HepG2 (cell line): ENCODE results near the gene DCDC2. TPM values are rescaled to one million over a fixed set of nuclear protein-coding genes. Genes with fewer than 3 reads are reported as not detected.

ENCODE experiments used
- ARNTL ChIP-seq: sonication (generic); formaldehyde crosslinking; IDR thresholded peaks from 2 replicates; pipeline ENCODE4 v1.4.0; 2020; ENCODE audit warnings: mild to moderate bottlenecking, missing genetic modification reagents
- ATF5 ChIP-seq: sonication (generic); formaldehyde crosslinking; IDR thresholded peaks from 2 replicates; pipeline ENCODE4 v1.4.0; 2020; ENCODE audit warnings: mild to moderate bottlenecking, low read depth, missing genetic modification reagents
- GTF2F1 ChIP-seq: fragments of 150-350 bp; IDR thresholded peaks from 2 replicates; pipeline ENCODE4 v1.6.1; 2014; ENCODE audit warnings: low read length
- HNF4G ChIP-seq, 2 experiments: sonication (generic) in 1 of 2; formaldehyde crosslinking in 1 of 2; IDR thresholded peaks; 2 replicates each; pipeline versions ENCODE4 v1.4.0 to v1.6.1; 2011 to 2020; ENCODE audit warnings: borderline replicate concordance in 2 of 2, low read depth in 2 of 2, mild to moderate bottlenecking in 2 of 2, low read length in 1 of 2, missing genetic modification reagents in 1 of 2, moderate library complexity in 1 of 2
- KDM6A ChIP-seq: IDR thresholded peaks from 2 replicates; pipeline ENCODE4 v1.6.1; 2016; ENCODE audit warnings: low read depth
- KLF13 ChIP-seq: sonication (generic); formaldehyde crosslinking; IDR thresholded peaks from 2 replicates; pipeline ENCODE4 v1.4.0; 2020; ENCODE audit warnings: mild to moderate bottlenecking, missing genetic modification reagents
- MED1 ChIP-seq: sonication (generic); formaldehyde crosslinking; IDR thresholded peaks from 2 replicates; pipeline ENCODE4 v1.4.0; 2020; ENCODE audit warnings: missing genetic modification reagents
- MED8 ChIP-seq: sonication (generic); formaldehyde crosslinking; IDR thresholded peaks from 2 replicates; pipeline ENCODE4 v1.8.1; 2023; ENCODE audit warnings: mild to moderate bottlenecking, missing genetic modification reagents; ENCODE audit not compliant: insufficient replicate concordance
- PRDM15 ChIP-seq: sonication (generic); formaldehyde crosslinking; IDR thresholded peaks from 2 replicates; pipeline ENCODE4 v1.4.0; 2020; ENCODE audit warnings: missing genetic modification reagents
- SMARCE1 ChIP-seq: fragments of 450-650 bp; IDR thresholded peaks from 2 replicates; pipeline ENCODE4 v1.6.1; 2017; ENCODE audit warnings: borderline replicate concordance
- UBTF ChIP-seq: sonication (generic); formaldehyde crosslinking; IDR thresholded peaks from 2 replicates; pipeline ENCODE4 v1.4.0; 2020; ENCODE audit warnings: mild to moderate bottlenecking, missing genetic modification reagents
- ZMAT3 ChIP-seq: sonication (generic); formaldehyde crosslinking; conservative IDR thresholded peaks from 2 replicates; pipeline ENCODE4 v1.7.0; 2021; ENCODE audit warnings: missing genetic modification reagents
- ZNF225 ChIP-seq: sonication (generic); formaldehyde crosslinking; IDR thresholded peaks from 2 replicates; pipeline ENCODE4 v1.4.0; 2020; ENCODE audit warnings: mild to moderate bottlenecking, missing genetic modification reagents
- ZNF326 ChIP-seq: sonication (generic); formaldehyde crosslinking; IDR thresholded peaks from 2 replicates; pipeline ENCODE4 v1.4.0; 2020; ENCODE audit warnings: missing genetic modification reagents, borderline replicate concordance
- ZNF737 ChIP-seq: sonication (generic); formaldehyde crosslinking; IDR thresholded peaks from 2 replicates; pipeline ENCODE4 v1.5.0; 2020; ENCODE audit warnings: missing genetic modification reagents, mild to moderate bottlenecking, borderline replicate concordance
- polyA plus RNA-seq, 8 experiments: library from polyadenylated mRNA; depleted of rRNA in 3 of 8; stranded (reverse) in 7 of 8; unstranded in 1 of 8; fragments of >200 nt; fragmentation: Illumina TruSeq in 4 of 8; extraction: Trizol in 4 of 8; gene quantifications; 2 replicates each; pipeline versions ENCODE4 v1.2.1 to v1.2.3, GENCODE V29; 2011 to 2016; ENCODE audit warnings: low read depth in 4 of 8, missing spikeins in 1 of 8, mixed read lengths in 1 of 8; ENCODE audit not compliant: insufficient read depth in 1 of 8
- total RNA-seq, 5 experiments: library from RNA; depleted of rRNA; stranded (reverse); fragments of >200 nt; fragmentation: Illumina TruSeq; extraction: Trizol; gene quantifications; 2 replicates each; pipeline ENCODE4 v1.2.3, GENCODE V29; 2016; ENCODE audit warnings: low read depth in 1 of 5
- TF ChIP-seq, protein P1 (sequence below): sonication (generic); formaldehyde crosslinking; IDR thresholded peaks from 2 replicates; pipeline ENCODE4 v1.5.0; 2020; ENCODE audit warnings: missing genetic modification reagents
- TF ChIP-seq, protein P2 (sequence below): sonication (generic); formaldehyde crosslinking; conservative IDR thresholded peaks from 2 replicates; pipeline ENCODE4 v1.8.0; 2022; ENCODE audit warnings: low read depth, missing genetic modification reagents

DCDC2 gene
- total and polyA plus RNA-seq, 2 of the 13 experiments (the other 11 are each of a cell fraction or from before 2014, with no cell fraction given), result 9.0 to 36.2 TPM

GRCh38 chr6:24402697-24403500 is 45.0 kb upstream of the DCDC2 start, which contains the start of gene MRS2 (continued):
- TF ChIP-seq ARNTL (CRISPR knock-in tag) (peak; percentile 83), KLF13 (CRISPR knock-in tag) (peak; percentile 95), ZNF225 (CRISPR knock-in tag) (peak; percentile 100), ZNF737 (CRISPR knock-in tag) (peak; percentile 93; the same call in 1 of the 2 replicates), SMARCE1 (no peak), ZNF326 (CRISPR knock-in tag) (no peak), ZMAT3 (CRISPR knock-in tag) (peak; percentile 93), UBTF (peak; percentile 100), HNF4G (IDR thresholded peaks at IDR 0.05; ENCODE audit: borderline replicate concordance, low read depth, low read length) (no peak; the same call in 1 of the 2 replicates), HNF4G (CRISPR knock-in tag; IDR thresholded peaks at IDR 0.05; ENCODE audit: borderline replicate concordance, low read depth) (peak; percentile 53; the same call in 1 of the 2 replicates), KDM6A (CRISPR knock-in tag) (no peak), GTF2F1 (no peak), MED1 (peak; percentile 76), MED8 (CRISPR knock-in tag) (peak; percentile 87), PRDM15 (peak; percentile 66; the same call in 1 of the 2 replicates), ATF5 (CRISPR knock-in tag) (peak; percentile 99)
- TF ChIP-seq, protein P1, sequence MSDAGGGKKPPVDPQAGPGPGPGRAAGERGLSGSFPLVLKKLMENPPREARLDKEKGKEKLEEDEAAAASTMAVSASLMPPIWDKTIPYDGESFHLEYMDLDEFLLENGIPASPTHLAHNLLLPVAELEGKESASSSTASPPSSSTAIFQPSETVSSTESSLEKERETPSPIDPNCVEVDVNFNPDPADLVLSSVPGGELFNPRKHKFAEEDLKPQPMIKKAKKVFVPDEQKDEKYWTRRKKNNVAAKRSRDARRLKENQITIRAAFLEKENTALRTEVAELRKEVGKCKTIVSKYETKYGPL (CRISPR knock-in tag), result no peak; the same call in none of the 2 replicates
- TF ChIP-seq, protein P2, sequence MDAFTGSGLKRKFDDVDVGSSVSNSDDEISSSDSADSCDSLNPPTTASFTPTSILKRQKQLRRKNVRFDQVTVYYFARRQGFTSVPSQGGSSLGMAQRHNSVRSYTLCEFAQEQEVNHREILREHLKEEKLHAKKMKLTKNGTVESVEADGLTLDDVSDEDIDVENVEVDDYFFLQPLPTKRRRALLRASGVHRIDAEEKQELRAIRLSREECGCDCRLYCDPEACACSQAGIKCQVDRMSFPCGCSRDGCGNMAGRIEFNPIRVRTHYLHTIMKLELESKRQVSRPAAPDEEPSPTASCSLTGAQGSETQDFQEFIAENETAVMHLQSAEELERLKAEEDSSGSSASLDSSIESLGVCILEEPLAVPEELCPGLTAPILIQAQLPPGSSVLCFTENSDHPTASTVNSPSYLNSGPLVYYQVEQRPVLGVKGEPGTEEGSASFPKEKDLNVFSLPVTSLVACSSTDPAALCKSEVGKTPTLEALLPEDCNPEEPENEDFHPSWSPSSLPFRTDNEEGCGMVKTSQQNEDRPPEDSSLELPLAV (CRISPR knock-in tag), result 0 out of 2 replicates have a peak, but pooled peaks have one; percentile 51
